ENCODE data around the gene HOXD1.
A peak's percentile ranks its signal among the peaks of the same experiment; 100 is the strongest.

Gene HOXD1

DNA sequence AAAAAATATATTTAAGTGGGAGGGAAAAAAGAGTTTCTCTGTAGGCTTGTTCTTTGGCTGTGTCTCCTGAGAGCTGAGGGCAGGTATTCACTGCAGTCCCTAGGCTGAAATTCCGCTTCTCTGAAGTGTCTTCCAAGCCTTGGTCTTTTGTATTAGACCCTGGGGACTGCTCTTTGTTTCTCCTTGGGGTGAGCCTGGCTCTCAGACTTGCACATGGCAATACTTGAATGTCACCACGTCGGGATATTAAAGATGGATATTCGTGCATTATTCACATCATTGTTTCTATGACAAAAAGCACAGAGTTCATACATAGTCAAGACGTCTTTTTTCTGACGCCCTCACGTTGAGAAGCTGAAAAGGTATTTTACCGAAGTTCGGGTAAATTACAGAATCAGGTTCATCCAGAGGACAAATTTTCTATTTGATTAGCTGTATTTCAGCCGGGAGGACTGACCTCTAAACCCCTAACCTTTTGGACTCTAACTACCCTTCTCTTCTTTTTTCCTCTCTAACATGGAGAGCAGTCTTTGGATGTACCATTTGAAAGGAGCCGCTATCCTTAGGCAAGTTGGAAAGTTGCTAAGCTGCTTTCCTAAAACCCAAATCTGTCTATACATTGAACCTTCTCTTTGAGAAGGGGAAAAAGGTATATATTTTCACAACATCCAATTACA, 33.8 kb upstream of the HOXD1 start:
- no peak for DNase-seq

DNA sequence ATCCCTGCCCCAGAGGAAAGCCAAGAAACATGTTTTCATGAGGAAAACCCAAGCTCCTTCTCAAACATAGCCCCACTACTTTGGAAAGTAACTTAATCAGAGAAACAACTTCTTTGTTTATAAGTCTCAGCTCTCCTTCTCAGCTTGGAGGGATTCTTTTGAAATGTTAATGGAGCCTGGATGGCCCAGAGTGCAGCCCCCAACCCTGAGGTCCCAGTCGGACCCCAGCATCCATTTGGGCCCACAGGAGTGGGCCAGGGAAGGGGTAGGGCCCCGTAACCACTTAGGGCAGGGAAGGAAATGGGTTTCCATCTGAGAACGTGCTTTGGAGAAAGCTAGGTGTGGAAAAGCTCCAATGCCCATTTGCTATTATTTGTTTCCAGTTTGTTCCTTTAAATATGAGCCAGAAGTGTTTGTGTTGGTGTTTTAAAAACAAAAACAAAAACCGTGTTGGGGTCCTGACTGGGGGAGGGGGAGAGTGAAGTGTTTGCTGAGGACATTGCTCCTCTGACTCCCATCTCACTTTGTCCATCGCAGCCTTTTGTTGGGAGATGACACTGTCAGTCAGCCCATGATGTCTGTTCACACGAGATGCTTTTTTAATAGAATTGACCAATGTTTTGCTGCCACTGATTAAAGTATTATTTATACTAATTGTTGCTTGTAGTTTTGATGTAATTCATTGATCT, 33.0 kb upstream of the HOXD1 start:
- DNase-seq: no peak

DNA sequence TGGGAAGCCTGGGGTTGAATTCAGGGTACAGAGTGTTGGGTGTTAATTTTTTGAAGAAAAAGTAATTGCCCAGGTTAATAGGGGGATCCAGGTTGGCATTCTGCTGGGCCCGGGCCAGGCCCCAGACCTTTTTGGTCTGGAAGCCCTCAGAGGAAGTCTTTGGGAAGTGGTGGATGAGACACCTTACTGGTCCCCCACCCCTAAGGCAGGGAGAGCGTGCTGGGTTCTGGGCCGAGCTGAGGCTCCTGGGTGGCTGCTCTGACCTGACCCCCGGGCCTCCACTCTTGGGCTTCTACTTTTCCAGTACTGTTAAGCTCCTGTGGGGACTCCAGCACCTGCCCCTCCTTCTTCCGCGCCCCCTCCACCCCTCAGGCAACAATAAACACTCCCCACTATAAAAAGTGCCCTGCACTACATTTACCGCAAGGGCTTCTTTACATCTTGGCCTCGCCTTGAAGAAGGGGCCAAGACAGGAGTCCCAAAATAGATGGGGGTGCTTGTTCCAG, 32.1 kb upstream of the HOXD1 start:
- peak; percentile 14 for DNase-seq

DNA sequence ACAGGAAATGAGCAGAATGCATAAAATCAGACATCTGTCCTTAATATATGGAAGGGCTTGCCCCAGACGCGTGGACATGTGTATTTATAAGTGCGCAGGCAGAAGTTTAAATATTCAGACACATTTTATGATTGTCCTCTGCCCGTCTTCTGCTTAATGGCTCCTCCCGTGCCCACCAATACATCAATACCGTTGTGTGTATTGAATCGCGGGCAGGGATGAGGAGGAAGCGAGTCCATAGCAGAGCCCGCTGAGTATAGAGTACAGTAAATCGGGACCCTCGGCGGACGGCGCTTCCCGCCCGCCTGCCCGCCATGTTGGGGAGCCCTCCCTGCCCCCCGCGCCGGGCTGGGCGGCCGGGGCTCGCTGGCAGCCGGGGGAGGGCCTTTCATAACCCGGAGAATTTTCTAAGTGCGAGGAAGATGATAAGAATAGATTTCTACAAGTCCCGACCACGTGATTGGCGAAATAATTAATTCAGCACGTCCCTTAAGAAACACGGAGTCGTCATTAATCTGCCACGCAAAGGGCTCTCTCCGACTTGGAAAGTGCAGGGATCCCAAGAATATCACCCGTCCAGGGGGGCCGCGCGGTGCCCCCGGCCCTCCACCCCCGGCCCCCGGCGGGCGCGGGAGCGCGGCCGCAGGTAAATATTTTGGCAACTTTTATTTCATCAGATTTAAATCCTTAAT, 31.5 kb upstream of the HOXD1 start, which contains the start of gene HOXD3:
TSS of gene HOXD3 (plus strand) at position 501 of the 692 bp plus-strand sequence. CDS start 11,808 bp downstream, outside the sequence.
- DNase-seq: peak; percentile 65

DNA sequence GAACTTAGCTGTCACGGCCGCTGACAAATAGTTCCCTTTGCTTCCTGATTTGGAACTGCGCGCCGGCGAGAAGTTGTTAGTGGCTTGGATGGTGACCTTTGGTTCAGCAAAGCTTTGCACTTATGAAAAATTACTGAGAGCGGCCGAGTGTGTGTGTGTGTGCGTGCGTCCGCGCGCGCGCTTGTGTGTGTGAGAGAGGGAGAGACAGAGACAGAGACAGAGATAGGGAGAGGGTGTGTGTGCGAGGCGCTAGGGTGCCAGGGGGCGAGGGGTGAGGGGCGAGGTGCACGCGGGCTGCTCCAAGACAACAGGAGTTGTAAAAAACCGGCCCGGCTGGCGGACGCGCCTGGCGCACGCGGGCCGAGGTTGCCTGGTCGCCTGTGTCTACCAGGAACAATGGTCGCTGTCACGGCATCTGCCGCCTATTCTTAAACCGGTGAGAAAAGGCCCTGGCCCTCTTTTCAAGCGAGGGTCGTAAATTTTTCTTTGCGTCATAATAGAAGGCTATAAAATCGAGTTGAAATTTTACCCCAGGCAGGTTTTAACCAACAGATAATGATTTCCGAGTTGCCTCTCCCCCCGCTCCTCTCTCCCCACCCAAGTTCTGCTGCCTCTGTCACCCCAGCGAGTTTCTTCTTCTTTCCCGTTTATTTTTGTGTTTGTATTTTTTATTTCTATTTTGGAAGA, 30.8 kb upstream of the HOXD1 start:
- DNase-seq: peak; percentile 88

DNA sequence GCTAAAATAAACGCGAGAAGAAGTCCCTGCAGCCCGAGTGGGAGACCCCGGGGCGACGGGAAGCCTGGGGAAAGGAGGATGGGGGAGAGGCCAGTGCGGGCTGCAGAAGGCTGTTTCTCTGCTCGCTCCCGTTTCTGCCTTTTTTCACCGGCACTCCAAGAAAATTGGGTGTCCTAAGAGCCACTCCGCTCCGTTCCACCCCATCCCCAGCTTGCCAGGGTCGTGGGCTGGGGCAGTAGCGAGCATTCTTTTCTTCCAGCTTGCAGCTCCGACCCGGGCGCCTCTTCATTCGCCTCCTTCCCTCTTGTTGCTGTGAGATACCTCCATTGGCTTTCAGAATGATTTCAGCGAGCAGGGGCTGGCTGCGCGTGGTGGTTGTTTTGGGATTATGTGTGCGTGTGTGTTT, 30.3 kb upstream of the HOXD1 start:
- peak; percentile 73 for DNase-seq

DNA sequence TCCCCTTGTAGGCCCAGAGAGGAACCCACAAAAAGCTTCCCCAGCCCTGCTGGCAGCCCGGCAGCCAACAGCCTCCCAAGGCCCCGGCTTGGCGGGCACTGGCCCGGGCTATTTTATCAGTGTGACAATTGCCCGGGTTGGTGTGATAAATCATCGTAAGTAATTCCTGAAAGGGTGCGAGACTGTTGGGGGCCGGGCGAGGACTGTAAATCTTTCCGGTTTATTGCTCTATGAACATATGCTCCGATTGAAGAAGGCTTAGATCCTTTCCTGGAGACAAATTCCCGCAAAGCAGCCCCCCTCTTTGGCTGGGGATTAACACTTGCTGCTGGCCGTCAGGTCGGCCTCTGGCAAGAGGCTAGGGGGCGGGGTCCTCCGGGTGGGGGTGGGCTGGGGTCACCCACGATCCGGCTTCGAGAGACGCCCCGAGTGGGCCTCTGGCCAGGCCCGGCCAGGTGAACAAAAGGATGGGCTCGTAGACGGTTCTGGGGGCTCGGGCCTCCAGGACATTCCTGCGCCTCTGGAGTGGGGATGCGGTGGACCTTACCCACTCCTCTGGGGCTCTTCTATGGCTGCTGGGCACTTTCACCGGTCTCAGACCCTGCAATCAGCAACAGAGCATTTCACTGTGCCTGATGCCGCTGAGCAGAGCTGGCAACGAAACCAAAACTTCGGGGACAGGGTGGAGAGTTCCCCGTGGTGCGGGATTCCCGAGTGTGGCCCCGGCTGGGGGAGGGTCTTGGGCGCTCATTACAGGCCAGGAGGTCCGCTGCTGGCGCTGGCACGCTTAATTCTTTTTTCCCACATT, 29.4 kb upstream of the HOXD1 start:
- peak; percentile 69 for DNase-seq

DNA sequence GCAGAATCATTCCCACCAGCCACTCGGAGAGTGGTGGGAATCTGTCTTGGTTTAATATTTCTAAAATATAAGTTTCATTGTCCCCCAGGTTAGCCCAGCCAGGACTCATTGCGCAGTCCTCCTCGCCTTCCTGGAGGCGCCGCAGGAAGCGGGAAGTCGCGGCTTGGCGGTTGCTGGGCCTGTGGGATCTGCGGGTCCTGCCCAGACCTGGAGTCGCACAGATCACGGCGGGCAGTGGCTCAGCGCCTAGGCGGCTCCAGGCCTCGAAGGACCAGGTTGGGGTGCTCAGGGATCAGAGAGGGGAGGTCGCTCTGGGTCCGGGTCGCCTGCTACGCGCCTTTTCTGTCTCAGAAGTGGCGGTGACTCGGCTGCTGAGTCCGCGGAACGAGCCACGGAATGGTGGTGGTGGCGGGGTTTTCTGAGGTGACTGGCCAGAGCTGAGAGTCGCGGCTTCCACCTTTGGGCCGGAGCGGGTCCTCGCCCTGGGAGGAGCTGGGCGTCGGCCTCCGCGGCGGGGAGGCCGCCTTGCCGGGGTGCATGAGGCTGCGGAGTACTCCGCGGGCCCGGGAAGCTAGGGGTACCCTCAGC, 28.7 kb upstream of the HOXD1 start:
- DNase-seq: no peak

DNA sequence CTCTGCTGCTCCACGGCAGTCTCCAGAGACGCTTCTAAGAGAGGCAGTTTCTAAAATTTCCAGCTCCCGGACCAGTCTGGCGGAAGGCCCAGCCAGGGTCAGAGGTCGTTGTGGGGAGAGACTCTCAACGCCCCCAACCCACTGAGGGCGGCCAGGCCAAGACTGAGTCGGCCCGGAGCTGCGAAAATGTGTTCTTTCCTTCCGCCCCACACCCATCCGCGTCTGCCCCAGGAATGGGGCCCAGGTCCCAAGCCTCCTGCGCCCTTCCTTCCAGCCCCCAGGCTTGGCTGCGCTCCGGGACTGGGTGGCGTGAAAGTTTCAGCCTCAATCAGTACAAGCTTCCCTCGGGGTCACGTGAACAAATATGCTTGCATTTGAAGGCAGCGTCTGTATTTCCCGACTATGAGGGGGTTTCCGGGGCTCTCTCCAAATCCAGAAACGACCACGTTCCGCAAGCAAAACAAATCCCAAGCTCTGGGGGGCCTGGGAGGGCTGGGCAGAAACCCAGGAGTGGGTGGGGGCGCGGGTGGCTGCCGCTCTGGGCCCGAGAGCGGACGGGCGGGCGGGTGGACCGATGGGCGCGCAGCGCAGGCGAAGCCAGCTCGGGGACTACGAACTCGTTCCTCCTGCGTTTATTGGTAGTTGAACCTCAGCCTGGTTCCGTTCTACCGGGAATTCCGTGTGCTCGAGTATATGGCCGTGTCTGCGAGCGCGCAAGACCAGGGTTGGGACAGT, 28.1 kb upstream of the HOXD1 start:
- no peak for DNase-seq

DNA sequence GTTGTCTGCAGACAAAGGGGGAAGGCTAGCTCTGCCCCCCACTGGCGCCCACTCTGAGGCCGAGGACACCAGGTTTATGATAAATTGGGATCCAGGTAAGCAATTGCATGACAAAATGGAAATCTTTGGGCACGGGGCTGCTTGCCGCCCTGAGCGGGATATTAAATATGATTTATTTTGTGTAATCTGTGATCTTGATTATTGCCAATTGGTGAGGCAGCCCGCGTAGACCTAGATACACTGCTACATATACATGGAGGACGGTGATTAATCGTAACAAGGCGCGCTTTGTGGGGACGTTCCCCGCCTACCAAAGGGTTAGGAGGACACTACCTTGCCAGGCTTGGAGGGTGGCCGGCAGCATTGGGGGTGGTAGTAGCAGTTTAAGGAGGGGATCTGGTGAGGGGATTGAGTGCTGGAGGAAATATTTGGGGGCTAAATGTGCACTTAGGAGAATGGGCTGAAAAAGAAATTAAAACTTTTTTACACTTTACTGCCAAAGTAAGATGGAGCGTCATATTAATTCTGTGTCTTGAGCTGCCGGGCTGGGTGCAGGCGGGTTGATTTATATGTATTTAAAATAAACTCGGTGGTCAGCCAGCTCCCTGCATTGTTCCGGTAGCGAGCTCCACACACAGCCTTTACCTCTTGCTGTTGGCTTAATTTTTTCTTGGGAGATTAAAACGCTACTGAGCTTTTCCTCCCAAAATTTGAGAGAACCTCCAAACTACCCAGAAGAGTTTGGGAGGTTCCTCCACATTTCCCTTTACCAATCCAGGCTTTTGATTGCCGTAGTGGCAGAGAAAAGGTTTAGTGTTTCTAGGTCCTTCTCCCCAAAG, 27.3 kb upstream of the HOXD1 start:
- DNase-seq: no peak

DNA sequence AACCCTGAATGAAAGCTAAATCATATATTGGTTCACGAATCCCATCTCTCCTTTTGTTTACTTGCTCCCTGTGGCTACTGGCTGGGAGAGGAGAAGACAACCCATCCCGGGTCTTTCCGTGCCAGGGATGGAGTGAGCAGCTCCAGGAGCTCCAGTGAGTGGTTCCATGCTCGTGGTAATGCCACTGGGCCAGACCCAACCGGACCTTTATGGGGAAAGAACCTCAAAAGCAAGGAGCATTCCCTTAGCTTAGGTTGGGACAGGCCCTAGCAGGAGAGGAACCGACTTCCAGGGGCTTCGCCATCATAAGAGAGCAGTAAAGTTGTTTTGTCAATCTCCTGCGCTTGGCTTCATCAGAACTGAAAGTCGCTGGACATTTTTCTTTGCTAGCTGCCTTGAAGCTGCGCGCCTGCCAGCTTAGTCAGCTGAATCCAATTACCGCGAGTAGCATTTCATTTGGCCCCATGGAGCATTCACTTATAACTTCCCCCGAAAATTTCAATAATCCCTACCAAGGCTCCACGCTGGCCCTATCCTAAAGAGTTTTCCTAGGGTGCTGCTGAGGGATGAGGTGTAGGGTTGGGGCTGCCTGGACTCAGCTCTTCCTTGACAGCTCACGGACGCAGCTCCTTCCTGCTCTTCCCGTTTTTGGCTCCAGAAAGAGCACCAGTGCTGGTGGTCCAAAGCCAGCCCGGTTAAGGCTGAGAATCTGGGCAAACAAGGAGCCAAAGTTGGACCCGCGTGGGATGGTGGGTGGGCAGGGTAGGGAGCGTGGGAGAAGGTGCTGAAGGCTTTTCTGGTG, 26.4 kb upstream of the HOXD1 start:
- DNase-seq: no peak

DNA sequence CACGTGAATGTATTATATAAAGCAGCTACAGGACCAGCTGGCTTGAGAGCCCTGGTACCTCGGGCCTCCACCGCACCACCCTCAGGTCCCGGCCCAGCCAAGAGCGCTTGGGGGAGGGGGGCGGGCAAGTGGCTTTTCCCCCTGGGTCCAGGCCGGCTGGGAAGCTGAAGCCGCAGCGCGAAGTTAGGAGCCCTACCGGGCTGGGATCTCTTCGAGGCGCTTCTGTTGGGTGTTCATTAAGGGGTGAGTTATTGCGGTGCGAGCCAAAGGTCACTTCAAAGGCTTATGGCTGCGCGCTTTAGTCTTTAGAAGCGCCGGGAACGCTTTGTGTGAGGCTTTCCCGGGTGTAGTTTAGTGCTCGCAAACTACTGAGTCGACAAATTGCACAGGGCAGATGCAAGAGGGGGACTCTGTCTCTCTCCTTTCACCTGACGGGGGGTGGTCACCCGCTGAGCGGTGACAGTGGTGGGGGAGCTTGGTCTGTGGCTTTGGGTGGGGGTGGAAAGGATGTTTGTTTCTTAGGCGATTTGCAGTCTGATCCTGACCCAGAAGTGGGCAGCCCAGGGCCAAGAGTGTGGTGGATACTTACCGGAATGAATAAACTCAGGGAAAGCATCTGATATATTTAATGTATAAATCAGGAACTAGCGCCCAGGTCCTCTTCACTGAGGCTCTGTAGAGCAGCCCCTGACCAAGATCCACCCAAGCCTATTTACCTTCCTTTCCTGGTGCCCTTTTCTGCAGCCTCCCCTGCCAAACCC, 25.4 kb upstream of the HOXD1 start:
- no peak for DNase-seq

DNA sequence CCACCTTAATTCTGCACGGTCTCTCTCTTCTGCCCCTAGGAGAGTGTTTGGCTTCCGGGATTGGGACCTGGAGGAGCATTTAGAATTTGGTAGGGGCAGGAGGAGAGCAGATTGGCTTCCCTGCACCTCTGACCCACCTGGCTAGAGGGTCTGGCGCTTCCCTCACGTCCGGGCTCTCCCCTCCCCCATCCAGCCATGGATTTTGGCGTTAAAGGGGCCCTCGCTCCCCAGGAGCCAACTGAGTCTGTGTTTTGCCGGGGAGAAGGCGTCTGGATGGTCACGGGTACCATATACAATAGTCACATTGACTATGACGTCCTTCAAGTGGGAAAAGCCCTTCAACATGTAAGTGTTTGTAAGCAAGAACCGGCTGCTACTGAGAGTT, 24.8 kb upstream of the HOXD1 start:
- DNase-seq: no peak

DNA sequence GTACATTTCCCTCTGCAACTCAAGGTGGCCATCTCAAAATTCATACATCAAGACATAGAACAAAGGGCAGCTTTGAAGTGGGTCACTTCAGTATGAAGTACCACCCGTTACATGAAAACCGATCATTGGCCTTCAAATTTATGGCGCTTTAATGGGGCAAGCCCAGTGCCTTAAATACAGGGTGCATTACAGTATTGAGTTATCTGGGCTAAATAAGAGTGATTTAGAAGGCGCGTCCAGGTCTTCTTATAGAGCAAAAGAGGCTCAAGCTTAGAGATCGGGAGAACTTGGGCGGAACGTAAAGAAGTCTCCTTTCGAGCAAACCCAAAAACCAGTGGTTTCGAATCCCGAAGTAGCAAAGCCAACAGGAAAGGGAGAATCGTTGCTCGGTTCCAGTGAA, 24.3 kb upstream of the HOXD1 start:
- DNase-seq: no peak

DNA sequence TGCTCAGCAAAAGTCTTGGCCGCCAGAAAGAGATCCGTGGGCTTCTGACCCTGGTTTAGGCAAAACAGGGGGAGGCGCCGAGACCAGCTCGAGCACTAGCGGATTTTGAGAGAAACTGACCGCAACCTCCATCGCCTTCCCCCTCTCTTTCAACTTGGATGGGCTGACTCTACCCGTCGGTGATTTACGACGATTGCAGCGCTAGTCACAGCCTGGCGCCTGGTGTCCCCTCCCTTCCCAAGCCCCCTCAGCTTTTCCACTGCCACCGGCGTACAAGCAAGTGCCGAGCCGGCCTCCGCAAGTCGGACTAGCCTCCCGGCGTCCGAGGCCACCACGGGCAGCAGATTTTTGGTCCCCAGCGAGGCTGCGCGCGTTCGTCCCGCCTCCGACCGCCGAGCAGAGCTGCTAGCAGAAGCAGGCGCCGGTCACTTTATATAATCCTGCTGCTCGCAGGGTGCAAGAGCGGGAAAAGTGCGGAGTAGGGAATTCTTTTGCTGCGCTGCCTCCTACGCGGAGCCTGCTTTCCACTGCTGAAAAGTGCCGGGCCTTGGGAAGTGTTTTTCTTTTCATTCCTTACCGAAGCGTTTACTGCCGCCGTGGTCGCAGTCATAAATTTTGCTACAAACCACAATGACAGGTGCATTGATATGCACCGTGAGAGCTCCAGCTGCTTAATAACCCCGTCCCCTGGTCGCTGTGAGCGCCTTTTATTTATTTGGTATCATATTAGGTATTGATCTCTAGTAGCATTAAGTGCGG, 23.7 kb upstream of the HOXD1 start:
- DNase-seq: no peak

DNA sequence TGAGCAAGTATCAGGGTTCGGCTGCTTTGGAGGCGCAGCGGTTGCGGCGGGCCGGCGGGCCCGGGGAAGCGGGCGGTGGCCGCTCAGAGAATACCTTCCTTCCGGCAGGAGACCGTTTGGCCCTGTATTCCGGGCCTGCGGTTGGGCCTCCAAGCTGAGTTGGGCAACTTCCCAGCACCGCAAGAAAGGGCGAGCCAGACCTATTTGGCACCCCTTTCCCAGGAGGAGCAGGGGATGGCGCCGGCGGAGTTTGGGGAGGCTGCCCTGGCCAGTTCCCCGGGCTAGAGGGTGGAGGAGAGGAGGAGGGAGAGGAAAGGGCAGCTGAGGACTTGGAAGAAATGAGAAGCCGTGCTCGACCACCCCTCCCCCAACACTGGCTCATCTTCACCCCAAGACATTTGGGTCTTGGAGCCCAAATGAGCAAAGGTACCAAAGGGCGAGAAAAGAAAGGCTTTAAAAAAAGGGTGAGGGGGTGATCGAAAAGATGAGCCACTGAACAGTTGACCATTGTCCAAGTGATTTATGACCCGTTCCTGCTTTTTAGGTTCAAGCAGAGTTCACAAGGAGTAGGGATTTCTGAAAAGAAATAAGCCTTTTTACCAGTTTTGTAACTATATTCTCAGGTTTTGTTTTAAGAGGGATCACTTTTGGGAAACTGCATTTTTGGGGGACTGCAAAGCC, 23.0 kb upstream of the HOXD1 start:
- DNase-seq: no peak

DNA sequence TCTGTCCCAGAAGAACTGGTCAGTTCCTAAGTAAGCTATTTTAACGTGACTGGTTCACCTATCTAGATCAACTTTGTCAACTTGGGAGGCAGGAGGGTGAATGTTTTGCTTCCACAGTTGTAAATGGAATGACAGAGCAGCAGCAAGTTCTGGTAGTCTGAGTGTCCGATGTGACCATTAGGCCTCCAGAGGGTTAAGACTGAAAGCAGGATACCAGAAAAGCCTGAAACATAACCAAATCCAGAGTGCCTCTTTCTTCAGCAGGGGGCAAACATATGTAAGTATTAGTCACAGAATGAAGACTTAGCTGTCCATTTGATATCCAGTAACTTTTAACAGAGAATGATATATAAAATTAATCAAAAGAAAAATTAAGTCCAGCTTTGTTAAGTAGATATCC, 22.2 kb upstream of the HOXD1 start:
- no peak for DNase-seq
